Measurements from ENCODE around the gene AKNAD1.

- TF ChIP-seq CTCF (IDR thresholded peaks at IDR 0.05) (no peak), EP300 (IDR thresholded peaks at IDR 0.05) (no peak), POLR2A (IDR thresholded peaks at IDR 0.05) (no peak), POLR2AphosphoS5 (IDR thresholded peaks at IDR 0.05) (no peak)
Measured at GRCh38 chr1:108854221-108855019, 2.5 kb downstream of the AKNAD1 start.

Data from suprapubic skin (tissue), 4 donors.